Vagina (tissue), 2 donors: ENCODE data around the gene KIF26A. TPM values are rescaled to one million over a fixed set of nuclear protein-coding genes. Genes with fewer than 3 reads are reported as not detected.

Source experiments
- DNase-seq, 2 donors: peaks; one replicate each; pipeline ENCODE4 v3.0.0-alpha.2; 2017; ENCODE audit errors: extremely low spot score in 2 of 2
- H3K27ac ChIP-seq: fragments of 200-600 bp; sonication (generic); one replicate; pipeline ENCODE4 v1.5.1; 2019
- H3K27me3 ChIP-seq: fragments of 200-600 bp; sonication (generic); one replicate; pipeline ENCODE4 v1.5.1; 2019
- H3K36me3 ChIP-seq, 2 donors: fragments of 200-600 bp; sonication (generic); one replicate each; pipeline ENCODE4 v1.5.1; 2017 to 2019
- H3K4me1 ChIP-seq: fragments of 200-600 bp; sonication (generic); one replicate; pipeline ENCODE4 v1.5.1; 2019
- H3K4me3 ChIP-seq, 2 donors: fragments of 200-600 bp; sonication (generic); 1 replicate in 1 of 2; 2 replicates in 1 of 2; pipeline ENCODE4 v1.5.1; 2016 to 2019
- H3K9me3 ChIP-seq: fragments of 200-600 bp; sonication (generic); one replicate; pipeline ENCODE4 v1.5.1; 2019
- POLR2A ChIP-seq, 2 donors: fragments of 450-650 bp; IDR thresholded peaks; one replicate each; pipeline ENCODE4 v1.6.1; 2017; ENCODE audit warnings: antibody characterized with exemption in 2 of 2, mild to moderate bottlenecking in 2 of 2, moderate library complexity in 2 of 2
- POLR2AphosphoS5 ChIP-seq, 2 donors: sonication (generic); formaldehyde crosslinking; IDR thresholded peaks; one replicate each; pipeline ENCODE4 v1.9.0; 2017; ENCODE audit warnings: antibody characterized with exemption in 2 of 2, mild to moderate bottlenecking in 2 of 2, low read depth in 1 of 2; ENCODE audit not compliant: insufficient read depth in 1 of 2
- intact Hi-C: fragments of 100-400 bp; cut with DNase I; formaldehyde crosslinking; loops from one replicate; pipeline ENCODE4 v1.15.1; 2023
- total RNA-seq: library from RNA; depleted of rRNA; stranded (reverse); fragments of >200 nt; gene quantifications from one replicate; pipeline ENCODE4 v1.2.3, GENCODE V29; 2016
- TF ChIP-seq, protein P1 (sequence below), 3 experiments: fragments of 450-650 bp in 2 of 3; fragments of 200-600 bp in 1 of 3; sonication (generic) in 1 of 3; IDR thresholded peaks; one replicate each; pipeline ENCODE4 v1.5.1; 2017 to 2019; ENCODE audit warnings: antibody characterized with exemption in 3 of 3, mild to moderate bottlenecking in 2 of 3, moderate library complexity in 2 of 3

The KIF26A gene
- total RNA-seq, 1 donor from 2014 or later = 2.7 TPM

- peaks cover 4% of the 10 kb centered on the region for H3K27me3 ChIP-seq
- no peaks in the 10 kb centered on the region for H3K36me3 ChIP-seq
- intact Hi-C loops = no loop called here
- no peak for TF ChIP-seq POLR2AphosphoS5 (IDR thresholded peaks at IDR 0.05; ENCODE audit: insufficient read depth in 1 of 2, low read depth in 1 of 2)
- TF ChIP-seq POLR2A (IDR thresholded peaks at IDR 0.05) = no peak
- TF ChIP-seq, protein P1, sequence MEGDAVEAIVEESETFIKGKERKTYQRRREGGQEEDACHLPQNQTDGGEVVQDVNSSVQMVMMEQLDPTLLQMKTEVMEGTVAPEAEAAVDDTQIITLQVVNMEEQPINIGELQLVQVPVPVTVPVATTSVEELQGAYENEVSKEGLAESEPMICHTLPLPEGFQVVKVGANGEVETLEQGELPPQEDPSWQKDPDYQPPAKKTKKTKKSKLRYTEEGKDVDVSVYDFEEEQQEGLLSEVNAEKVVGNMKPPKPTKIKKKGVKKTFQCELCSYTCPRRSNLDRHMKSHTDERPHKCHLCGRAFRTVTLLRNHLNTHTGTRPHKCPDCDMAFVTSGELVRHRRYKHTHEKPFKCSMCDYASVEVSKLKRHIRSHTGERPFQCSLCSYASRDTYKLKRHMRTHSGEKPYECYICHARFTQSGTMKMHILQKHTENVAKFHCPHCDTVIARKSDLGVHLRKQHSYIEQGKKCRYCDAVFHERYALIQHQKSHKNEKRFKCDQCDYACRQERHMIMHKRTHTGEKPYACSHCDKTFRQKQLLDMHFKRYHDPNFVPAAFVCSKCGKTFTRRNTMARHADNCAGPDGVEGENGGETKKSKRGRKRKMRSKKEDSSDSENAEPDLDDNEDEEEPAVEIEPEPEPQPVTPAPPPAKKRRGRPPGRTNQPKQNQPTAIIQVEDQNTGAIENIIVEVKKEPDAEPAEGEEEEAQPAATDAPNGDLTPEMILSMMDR (IDR thresholded peaks at IDR 0.05) = no peak
- no peaks in the 10 kb centered on the region for H3K9me3 ChIP-seq
- DNase-seq = no peak
- H3K4me1 ChIP-seq = peaks cover 4% of the 10 kb centered on the region
- H3K27ac ChIP-seq = no peak overlapping the region
- no peak overlapping the region for H3K4me3 ChIP-seq
Measured at GRCh38 chr14:104226421-104227383, 88.3 kb downstream of the KIF26A start.

GRCh38 chr14:104227806-104228205, 89.4 kb downstream of the KIF26A start:
- intact Hi-C loops = no loop called here
- H3K4me3 ChIP-seq = no peak overlapping the region
- H3K9me3 ChIP-seq = no peaks in the 10 kb centered on the region
- H3K27me3 ChIP-seq = no peaks in the 10 kb centered on the region
- H3K4me1 ChIP-seq = peaks cover 4% of the 10 kb centered on the region
- TF ChIP-seq, protein P1 (IDR thresholded peaks at IDR 0.05) = no peak
- TF ChIP-seq POLR2A (IDR thresholded peaks at IDR 0.05) = no peak
- DNase-seq = no peak
- H3K36me3 ChIP-seq = no peaks in the 10 kb centered on the region
- no peak overlapping the region for H3K27ac ChIP-seq

- DNase-seq = no peak
- H3K36me3 ChIP-seq = no peaks in the 10 kb centered on the region
- no peak overlapping the region for H3K27ac ChIP-seq
- TF ChIP-seq POLR2A (IDR thresholded peaks at IDR 0.05) (no peak), POLR2AphosphoS5 (IDR thresholded peaks at IDR 0.05; ENCODE audit: insufficient read depth in 1 of 2, low read depth in 1 of 2) (no peak)
- TF ChIP-seq, protein P1 (IDR thresholded peaks at IDR 0.05) = no peak
- H3K9me3 ChIP-seq = no peaks in the 10 kb centered on the region
- intact Hi-C loops = no loop called here
- H3K4me3 ChIP-seq = no peak overlapping the region
- H3K4me1 ChIP-seq = peaks cover 4% of the 10 kb centered on the region
- H3K27me3 ChIP-seq = no peaks in the 10 kb centered on the region
Measured at GRCh38 chr14:104228221-104228620, 89.8 kb downstream of the KIF26A start.

- DNase-seq = no peak
Measured at GRCh38 chr14:104228716-104229533, 90.5 kb downstream of the KIF26A start.

DNA sequence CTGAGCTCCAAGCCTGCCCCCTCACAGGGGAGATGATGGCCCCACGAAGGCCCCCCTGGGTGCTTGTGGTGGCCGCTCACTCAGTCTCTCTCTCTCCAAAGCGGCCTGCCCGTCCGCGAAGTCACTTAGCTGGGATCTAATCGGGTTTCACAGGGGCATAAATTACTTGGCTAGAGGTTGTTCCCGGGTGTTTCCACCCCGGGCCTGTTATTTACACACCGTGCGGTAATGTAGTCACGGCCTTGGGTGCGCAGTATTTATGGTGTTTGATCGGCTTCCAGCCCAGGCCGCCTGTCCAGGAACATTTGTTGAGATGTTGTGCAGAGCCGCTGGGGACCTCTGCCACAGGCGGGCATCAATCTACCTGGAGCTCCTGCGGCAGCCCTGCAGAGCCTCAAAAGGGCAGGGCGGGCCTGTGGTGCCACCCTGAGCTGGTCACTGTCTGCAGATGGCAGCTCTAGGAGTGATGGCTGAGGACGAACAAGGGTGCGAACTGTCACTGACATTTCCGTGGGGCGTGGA, 91.2 kb downstream of the KIF26A start:
- no peaks in the 10 kb centered on the region for H3K36me3 ChIP-seq
- DNase-seq = no peak
- no peak overlapping the region for H3K4me3 ChIP-seq
- TF ChIP-seq POLR2AphosphoS5 (IDR thresholded peaks at IDR 0.05; ENCODE audit: insufficient read depth in 1 of 2, low read depth in 1 of 2) = no peak
- TF ChIP-seq POLR2A (IDR thresholded peaks at IDR 0.05) = no peak
- TF ChIP-seq, protein P1 (IDR thresholded peaks at IDR 0.05) = no peak
- H3K9me3 ChIP-seq = peaks cover 4% of the 10 kb centered on the region
- intact Hi-C loops = no loop called here
- H3K27me3 ChIP-seq = no peaks in the 10 kb centered on the region
- no peak overlapping the region for H3K27ac ChIP-seq
- peaks cover 2% of the 10 kb centered on the region for H3K4me1 ChIP-seq

More at GRCh38 chr14:104228716-104229533, 90.5 kb downstream of the KIF26A start:
- H3K9me3 ChIP-seq = no peaks in the 10 kb centered on the region
- H3K27me3 ChIP-seq = no peaks in the 10 kb centered on the region
- intact Hi-C loops = no loop called here
- H3K4me3 ChIP-seq = no peak overlapping the region
- peaks cover 4% of the 10 kb centered on the region for H3K4me1 ChIP-seq
- TF ChIP-seq POLR2AphosphoS5 (IDR thresholded peaks at IDR 0.05; ENCODE audit: insufficient read depth in 1 of 2, low read depth in 1 of 2) = no peak
- H3K36me3 ChIP-seq = no peaks in the 10 kb centered on the region
- no peak overlapping the region for H3K27ac ChIP-seq
